Stimulated activated CD4-positive, alpha-beta T cell treated with anti-CD3 and anti-CD28 coated beads, Interleukin-4, amount 100 ng/mL, for 4 hours (primary cell): ENCODE measurements around the gene ECT2.
"Not testable (repeated sequence)": the region's sequence is repeated elsewhere in the genome, so short reads cannot be mapped to it uniquely, and the experiment has no call there.

Experiments
- DNase-seq, 2 experiments: peaks; one replicate each; pipeline ENCODE4 v3.0.0-alpha.2; 2020

ECT2 gene

DNA sequence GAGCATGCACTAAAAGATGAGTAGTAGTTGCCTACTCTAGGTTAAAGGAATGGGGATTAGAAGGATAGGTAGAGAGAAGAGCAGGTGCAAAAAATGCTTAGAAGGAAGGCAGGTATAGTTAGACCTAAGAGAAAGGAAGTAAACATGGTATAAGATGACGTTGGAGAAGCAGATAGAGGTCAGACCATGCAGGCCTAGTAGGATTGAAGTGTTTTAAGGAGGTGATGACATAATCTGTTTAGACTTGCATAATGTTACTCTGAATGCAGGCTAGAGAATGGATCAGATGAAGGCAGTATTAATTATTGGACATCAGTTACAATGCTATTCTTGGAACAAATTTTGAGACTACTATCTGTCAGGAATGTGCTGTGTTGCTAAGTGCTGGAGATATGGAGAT, 11.1 kb upstream of the ECT2 start:
- no peak for DNase-seq

DNA sequence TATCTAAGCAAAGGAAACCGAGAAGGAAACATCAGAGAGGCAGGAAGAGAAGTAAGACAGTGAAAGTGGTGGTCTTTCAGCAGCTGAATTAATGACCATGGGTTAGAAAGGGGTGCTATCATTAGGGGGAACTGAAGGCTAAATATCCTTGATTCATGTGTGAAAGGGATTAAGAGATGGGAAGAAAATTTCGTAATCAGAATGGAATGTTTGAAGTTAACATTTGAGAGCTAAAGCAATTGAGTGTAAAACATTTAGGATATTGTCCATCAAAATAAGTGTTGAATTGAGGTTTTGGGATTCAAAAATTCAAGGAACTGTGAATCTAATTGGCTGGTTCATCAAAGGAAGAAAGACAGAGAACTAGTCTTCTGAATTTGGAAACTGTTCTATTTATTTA, 4.1 kb upstream of the ECT2 start:
- no peak for DNase-seq

DNA sequence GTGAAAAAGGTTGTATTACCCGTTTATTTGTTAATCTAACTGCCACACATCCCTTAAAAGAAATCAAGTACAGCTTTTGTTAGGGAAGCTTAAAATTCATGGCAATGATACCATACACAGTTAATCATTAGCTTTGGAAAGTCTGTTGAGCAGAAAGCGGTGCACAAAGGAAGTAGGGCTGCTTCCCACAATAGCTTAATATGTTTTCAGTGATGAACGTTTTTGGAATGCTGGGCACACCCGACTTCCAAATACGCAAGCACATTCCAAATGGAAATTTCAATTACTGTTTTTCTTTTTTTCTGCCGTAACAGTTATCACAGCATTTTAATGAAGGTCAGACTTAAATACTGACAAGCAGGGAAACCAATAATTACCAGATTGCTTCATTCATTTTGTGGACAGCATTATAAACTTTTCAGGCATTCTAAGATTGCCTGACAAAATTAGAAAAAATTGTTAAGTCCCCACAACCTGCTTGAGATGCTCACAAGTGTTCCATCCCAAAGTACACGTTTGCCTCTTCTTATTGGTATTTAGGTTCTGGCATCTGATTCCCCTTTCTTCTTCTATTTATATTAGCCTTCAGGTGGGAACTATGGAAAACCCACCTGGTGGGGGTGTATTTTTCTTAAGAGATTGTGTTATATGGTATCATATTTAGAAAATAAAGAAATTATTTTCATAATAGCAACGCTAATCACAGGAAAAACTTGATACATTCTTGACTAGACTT, 1.1 kb upstream of the ECT2 start:
- DNase-seq, result no peak

DNA sequence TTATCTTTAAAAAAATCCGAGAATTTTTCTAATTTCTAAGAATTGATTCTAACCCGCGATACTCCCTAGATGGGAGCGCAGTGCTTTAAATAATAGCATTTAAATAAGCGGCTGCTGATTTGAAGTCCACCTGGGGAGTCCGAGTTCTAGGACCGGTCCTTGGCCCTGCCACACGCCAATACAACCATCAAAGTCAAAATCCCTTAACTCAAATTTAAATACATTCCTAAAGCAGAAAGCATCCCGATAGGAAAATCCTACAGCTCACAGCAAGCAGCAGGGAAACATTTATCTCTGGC, 508 bp upstream of the ECT2 start:
- no peak for DNase-seq

GRCh38 chr3:172751175-172751704, 714 bp downstream of the ECT2 start:
- no peak for DNase-seq

DNA sequence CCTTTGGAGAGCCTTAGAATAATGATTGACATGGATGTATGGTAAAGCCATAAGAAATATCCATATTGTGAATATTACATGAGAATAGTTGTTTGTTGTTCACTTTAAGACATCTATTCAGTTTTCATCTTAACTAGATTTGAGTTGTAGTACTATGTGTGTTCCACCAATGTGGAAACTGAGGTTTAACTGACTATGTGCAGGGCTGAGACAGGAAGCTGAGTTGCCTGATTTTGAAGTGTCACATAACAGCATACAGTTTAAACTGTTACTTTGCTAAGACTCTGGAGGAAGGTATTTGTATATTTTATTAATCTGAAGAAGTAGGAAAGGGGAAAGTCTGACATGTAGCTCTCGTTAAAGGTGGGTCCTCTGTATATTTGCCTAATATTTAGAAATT, 2.1 kb downstream of the ECT2 start:
- DNase-seq, result no peak

- DNase-seq, result no peak
These were observed 2.6 kb downstream of the ECT2 start for GRCh38 chr3:172753125-172753524.

DNA sequence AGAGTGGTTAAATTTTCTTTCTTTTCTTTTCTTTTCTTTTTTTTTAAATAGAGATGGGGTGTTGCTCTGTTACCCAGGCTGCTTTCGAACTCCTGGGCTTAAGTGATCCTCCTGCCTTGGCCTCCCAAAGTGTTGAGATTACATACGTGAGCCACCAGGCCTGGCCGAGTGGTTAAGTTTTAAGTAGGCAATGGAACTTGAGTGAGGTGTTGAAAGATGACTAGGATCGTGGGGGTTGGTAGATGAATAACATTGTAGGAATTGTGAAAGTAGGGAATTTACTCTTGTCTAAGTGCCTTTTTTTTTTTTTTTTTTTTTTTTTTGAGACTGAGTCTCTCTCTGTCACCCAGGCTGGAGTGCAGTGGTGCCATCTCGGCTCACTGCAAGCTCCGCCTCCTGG, 9.9 kb downstream of the ECT2 start:
- DNase-seq, result not testable (repeated sequence)

- no peak for DNase-seq
These were observed 15.7 kb downstream of the ECT2 start for GRCh38 chr3:172766241-172766640.

DNA sequence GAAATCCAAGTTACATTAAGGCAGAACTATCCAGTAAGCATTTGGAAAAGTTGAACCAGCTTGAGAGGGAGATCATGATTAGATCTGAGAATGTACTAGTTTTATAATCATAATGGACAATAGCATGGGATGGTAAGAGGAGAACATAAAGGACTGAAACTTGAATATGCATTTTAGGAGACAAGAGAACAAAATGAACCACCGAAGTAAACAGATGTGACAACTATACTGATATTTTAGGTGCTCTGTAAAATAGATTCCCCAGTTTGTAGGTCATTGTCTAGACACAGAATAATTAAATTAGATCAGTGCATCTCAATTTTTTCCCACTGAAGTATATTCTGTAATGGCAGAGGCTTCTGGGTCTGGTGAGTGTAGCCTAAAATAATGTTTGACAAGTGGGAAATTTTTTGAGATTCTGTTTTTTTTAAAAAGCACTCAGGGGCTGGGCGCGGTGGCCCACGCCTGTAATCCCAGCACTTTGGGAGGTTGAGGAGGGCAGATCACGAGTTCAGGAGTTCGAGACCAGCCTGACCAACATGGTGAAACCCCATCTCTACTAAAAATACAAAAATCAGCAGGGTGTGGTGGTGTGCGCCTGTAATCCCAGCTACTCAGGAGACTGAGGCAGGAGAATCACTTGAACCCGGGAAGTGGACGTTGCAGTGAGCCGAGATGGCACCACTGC, 16.3 kb downstream of the ECT2 start:
- no peak for DNase-seq

DNA sequence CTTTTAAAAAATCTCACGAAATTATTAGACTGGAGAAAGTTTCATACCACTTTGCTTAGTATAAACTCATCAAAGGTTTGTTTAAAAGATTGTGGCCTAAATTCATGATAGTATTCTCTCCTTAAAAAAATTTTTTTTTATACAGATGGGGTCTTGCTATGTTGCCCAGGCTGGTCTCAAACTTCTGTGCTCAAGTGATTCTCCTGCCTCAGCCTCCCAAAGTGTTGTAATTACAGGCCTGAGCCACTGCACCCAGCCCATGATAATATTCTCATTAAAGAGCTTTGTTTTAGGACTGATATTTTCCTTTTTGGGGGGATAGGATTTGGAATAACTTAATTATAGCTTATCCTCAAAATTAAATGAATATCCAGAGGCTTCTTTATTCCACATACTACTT, 19.9 kb downstream of the ECT2 start:
- DNase-seq, result no peak

- no peak for DNase-seq
These were observed 21.1 kb downstream of the ECT2 start for GRCh38 chr3:172771672-172772071.

DNA sequence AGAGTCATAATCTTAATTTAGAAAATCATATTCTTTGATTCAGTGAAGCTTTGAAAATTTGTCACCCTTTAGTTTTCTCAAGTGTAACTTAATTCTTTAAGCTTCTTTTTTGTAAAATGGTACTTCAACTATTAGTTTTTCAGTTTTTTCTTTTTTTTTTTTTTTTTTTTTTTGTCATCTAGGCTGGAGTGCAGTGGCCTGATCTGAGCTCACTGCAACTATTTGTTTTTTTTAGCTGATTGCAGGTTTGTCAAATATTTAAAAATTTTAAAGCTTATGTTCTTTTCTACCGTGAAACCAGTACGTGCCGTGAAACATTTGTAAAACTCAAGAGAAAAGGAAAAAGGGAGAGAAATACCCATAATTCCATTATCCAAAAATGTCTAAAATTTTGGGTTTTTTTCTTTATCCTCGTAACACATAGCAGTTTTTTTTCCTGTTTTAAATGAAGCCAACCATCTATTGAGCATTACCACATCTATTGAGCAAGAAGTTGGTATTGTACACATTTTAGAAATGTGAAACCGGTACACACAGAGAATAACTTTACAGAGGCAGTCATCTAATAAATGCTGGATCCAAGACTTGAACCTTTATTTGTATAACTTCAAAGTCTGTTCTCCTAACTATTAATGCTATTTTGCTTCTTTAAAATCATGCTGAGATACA, 25.7 kb downstream of the ECT2 start:
- no peak for DNase-seq

GRCh38 chr3:172777901-172778300, 27.4 kb downstream of the ECT2 start:
- no peak for DNase-seq

DNA sequence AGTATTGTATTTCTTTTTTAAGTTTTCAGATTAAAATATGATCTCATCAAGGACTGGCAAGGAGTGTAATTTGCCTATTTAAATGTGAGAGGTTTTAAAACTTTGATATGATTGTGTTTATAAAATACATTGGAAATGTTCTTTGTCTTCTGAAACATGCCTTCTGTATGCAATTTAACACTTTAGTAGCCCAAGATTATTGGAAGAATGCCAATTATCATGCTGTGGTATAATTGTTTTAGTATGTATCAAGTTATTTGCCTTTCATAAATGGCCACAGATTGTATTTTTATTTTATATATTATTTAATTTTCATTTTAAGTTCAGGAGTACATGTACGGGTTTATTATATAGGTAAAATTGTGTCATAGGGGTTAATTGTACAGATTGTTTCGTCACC, 31.7 kb downstream of the ECT2 start:
- DNase-seq, result no peak

DNA sequence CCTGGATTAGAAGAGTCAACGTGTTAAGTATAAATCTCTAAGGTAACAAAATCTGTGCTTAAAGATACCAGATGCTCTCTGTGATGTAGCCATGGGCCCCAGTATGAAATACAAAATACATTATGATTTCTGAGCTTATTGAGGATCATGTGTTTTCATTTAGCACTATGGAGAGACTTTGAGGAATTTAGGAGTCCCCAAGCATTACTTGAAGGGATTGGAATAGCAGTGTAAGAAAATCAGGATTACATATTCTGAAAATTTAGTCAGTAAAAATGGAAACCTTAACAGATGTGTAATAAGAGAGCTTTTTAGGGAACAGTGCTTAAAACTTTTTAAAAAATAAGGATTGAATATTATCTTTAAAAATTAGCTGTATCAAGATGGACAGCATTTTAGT, 35.5 kb downstream of the ECT2 start:
- no peak for DNase-seq

DNA sequence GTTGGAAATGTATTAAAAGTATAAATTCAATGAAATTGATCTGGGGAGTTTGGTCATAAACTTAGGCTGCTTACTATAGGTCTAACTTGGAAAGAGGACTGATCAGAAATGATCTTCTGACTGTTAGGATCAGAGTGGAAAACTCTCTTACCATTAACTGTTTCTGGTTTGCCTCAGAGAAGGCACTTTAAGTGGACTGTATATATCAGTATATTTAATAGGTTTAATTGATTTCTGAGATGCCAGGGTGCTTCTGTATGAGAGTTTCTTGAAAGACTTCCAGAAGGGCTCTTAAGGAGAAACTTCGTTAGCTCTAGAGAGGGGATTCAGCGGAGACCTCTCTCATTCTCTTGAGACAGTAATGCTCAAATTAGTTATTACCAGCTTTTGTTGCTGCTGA, 36.5 kb downstream of the ECT2 start:
- no peak for DNase-seq

GRCh38 chr3:172787746-172788145, 37.2 kb downstream of the ECT2 start:
- DNase-seq, result no peak

- no peak for DNase-seq
These were observed 48.7 kb downstream of the ECT2 start for GRCh38 chr3:172799246-172799645.

DNA sequence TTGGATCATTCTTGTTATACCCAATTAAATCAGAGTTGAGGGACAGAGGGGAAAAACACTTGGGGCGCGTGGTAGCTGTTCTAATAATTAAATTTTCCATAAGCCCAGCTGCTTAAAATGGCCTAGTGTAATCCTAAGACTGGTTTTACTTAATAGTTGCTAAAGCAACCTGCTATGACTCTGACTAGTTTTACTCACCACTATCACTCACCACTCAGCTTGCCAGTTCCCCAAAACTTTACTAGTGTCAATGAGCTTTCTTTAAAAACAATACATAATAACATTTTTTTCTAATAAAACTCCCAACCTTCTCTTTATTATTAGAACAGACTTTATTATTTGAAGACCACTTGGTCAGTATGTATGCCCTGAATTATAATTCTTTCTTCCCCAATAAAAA, 49.6 kb downstream of the ECT2 start:
- DNase-seq, result no peak

- no peak for DNase-seq
These were observed 53.0 kb downstream of the ECT2 start for GRCh38 chr3:172803489-172803888.

GRCh38 chr3:172804323-172804722, 53.8 kb downstream of the ECT2 start:
- DNase-seq, result no peak

GRCh38 chr3:172808969-172809546, 58.5 kb downstream of the ECT2 start:
- DNase-seq, result no peak

GRCh38 chr3:172811099-172811498, 60.6 kb downstream of the ECT2 start:
- no peak for DNase-seq
